Measurements from ENCODE around the gene GCK.

- no peak for TF ChIP-seq CTCF (IDR thresholded peaks at IDR 0.05)
- TF ChIP-seq POLR2AphosphoS5 (IDR thresholded peaks at IDR 0.05), result no peak
- TF ChIP-seq POLR2A (IDR thresholded peaks at IDR 0.05), result no peak
These were observed 47.1 kb upstream of the GCK start for GRCh38 chr7:44236333-44236728.
